ENCODE data around the gene GTPBP6.

- TF ChIP-seq CTCF (conservative IDR thresholded peaks at IDR 0.05; ENCODE audit: low read depth in 2 of 2) (no peak), EZH2 (IDR thresholded peaks at IDR 0.05; ENCODE audit: low read depth, unreplicated experiment) (no peak), POLR2AphosphoS5 (IDR thresholded peaks at IDR 0.05; ENCODE audit: low read depth) (no peak)
These were observed 57.3 kb downstream of the GTPBP6 start for GRCh38 chrX:261167-261918.
